GM18870 (cell line): ENCODE results near the gene PLSCR4.
"Not testable (repeated sequence)": the region's sequence is repeated elsewhere in the genome, so short reads cannot be mapped to it uniquely, and the experiment has no call there.

Source experiments
- ATAC-seq: cut with Tn5 transposase; IDR thresholded peaks from one replicate; pipeline ENCODE4 v1.9.1; 2021; ENCODE audit warnings: moderate library complexity; ENCODE audit not compliant: unreplicated experiment

PLSCR4 gene

GRCh38 chr3:146250449-146251382, at the start of gene PLSCR4:
Gene PLSCR4, minus strand, starts transcription at chr3:146251105. Its CDS starts 29,034 bp downstream, at chr3:146222071.
- no peak for ATAC-seq

GRCh38 chr3:146293401-146293800, 42.5 kb upstream of the PLSCR4 start:
- not testable (repeated sequence) for ATAC-seq

- ATAC-seq: no peak
Measured at GRCh38 chr3:146283781-146284445, 33.0 kb upstream of the PLSCR4 start.

GRCh38 chr3:146280864-146281263, 30.0 kb upstream of the PLSCR4 start:
- no peak for ATAC-seq

- ATAC-seq: no peak
Measured at GRCh38 chr3:146279951-146280350, 29.0 kb upstream of the PLSCR4 start.

GRCh38 chr3:146279013-146279412, 28.1 kb upstream of the PLSCR4 start:
- ATAC-seq: no peak

GRCh38 chr3:146277953-146278631, 27.2 kb upstream of the PLSCR4 start:
- no peak for ATAC-seq

- no peak for ATAC-seq
Measured at GRCh38 chr3:146275476-146275875, 24.6 kb upstream of the PLSCR4 start.

- no peak for ATAC-seq
Measured at GRCh38 chr3:146274833-146275232, 23.9 kb upstream of the PLSCR4 start.

GRCh38 chr3:146273721-146274407, 23.0 kb upstream of the PLSCR4 start:
- ATAC-seq: no peak

GRCh38 chr3:146271180-146271579, 20.3 kb upstream of the PLSCR4 start:
- no peak for ATAC-seq

GRCh38 chr3:146269271-146269670, 18.4 kb upstream of the PLSCR4 start:
- no peak for ATAC-seq

- no peak for ATAC-seq
Measured at GRCh38 chr3:146268535-146269219, 17.8 kb upstream of the PLSCR4 start.

GRCh38 chr3:146265720-146266119, 14.8 kb upstream of the PLSCR4 start:
- ATAC-seq: no peak

- ATAC-seq: no peak
Measured at GRCh38 chr3:146262371-146263110, 11.6 kb upstream of the PLSCR4 start.

GRCh38 chr3:146259880-146260589, 9.1 kb upstream of the PLSCR4 start:
- no peak for ATAC-seq

- ATAC-seq: no peak
Measured at GRCh38 chr3:146256851-146257486, 6.1 kb upstream of the PLSCR4 start.

GRCh38 chr3:146252445-146252844, 1.5 kb upstream of the PLSCR4 start:
- ATAC-seq: not testable (repeated sequence)

GRCh38 chr3:146249921-146250320, 984 bp downstream of the PLSCR4 start:
- no peak for ATAC-seq
